C1 segment of cervical spinal cord (tissue), 14 donors: ENCODE measurements around the gene MPP3.

Experiments
- DNase-seq, 14 donors: peaks; one replicate each; lab custom pipeline; 2025; lab: John Stamatoyannopoulos, UW

MPP3 gene

DNA sequence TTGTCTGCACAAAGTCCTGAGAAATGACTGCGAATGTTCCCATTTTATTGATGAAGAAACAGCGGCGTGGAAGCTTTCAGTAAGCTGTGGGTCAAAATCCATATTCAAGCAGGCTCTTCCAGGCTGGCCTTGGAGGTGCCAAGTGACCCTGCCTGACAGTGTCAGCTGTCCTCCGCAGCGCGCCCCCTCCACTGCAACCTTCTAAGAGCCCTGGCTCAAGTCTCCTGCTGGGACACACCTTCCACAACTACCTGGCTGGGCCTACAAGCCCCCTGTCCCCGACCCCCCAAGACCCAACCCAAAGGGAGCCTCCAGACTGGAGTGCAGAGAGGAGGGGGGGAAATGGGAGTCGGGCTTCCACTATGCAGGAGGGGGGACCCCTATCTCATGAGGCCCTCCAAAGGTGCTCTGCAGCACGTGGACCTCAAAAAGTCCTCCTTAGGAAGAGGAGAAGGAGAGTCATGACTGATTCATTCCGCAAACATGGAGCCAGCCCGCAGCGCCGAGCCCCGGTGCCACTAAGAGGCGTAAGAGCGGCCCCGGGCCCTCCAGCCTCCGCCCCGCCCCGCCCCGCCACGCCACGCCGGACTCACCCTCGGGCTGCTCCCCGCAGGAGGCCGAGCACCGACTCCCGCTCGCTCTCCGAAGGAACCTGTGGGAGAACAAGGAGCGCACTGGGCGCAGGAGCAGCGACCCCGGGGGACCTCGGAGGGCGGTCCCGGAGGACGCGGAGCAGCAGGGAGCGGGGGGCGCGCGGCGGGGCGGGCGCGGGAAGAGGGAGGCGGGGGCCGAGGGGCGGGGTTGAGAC, 574 bp downstream of the MPP3 start:
- peak in 3 of 14 donors; percentile 29 to 55 (median 50) for DNase-seq

DNA sequence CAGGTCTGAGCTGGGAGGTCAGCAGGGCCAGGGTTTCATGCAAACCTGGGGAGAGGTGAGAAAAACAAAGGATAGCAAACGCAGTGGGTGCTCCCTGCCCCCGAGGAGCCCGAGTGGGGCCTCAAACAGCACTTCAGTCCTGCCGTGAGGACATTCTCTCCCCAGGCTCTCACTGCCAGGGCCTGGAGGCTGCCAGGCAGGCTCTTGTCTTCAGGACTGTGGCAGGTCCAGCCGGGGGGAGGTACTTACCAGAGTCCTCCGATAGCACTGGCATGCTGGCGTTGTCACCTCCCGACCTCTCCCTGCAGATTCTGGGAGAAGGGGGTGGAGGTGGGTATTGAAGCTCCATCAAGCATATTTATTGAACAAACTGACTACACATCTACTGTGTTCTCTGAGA, 1.3 kb downstream of the MPP3 start:
- DNase-seq = peak in 1 of 14 donors; percentile 45

DNA sequence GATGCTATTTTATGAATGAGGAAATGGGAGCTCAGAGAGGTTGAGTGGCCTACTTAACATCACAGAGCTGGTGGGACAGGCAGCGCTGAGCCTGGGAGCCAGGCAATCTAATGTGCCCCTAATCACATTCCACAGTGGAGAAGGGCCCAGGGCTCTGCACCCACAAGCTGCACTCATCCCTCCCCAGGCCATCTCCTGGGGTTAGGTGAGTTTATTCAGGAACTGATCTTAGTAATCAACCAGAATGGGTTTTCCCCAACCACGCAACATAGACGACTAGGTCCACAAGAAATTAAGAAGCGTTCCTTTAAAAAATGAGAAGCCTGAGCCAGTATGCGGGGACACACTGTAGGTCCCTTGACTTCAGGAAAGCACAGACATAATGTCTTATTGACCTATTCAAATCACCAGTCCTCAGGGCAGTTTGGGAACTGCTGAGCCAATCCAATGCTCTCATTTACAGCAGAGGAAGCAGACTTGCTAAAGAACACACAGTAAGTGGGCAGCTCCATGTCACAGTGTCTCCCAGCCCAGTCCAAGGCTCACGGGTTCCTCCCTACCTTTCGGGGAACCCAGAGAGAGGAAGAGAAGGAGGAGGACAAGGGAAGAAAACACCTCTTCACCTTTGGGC, 2.3 kb downstream of the MPP3 start:
- peak in 1 of 14 donors; percentile 24 for DNase-seq

DNA sequence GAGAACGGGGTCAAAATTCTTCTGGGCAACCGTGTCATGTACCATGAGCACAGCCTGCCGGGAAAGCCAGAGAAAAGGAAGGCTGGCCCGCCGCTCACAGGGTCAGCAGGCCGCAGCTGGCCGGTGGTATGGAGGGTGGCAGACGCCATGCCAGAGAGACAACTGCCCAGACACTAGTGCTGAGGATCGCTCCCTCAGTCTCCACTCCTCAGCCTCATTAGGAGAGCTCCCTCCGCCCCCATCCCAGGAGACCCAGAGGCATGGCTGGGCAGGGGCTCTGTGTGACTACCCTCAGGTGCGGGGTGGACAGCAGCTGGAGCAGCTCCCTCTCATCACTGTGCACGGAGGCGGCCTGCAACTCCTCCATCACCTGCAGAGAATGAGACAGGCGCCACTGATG, 3.2 kb downstream of the MPP3 start:
- no peak for DNase-seq

DNA sequence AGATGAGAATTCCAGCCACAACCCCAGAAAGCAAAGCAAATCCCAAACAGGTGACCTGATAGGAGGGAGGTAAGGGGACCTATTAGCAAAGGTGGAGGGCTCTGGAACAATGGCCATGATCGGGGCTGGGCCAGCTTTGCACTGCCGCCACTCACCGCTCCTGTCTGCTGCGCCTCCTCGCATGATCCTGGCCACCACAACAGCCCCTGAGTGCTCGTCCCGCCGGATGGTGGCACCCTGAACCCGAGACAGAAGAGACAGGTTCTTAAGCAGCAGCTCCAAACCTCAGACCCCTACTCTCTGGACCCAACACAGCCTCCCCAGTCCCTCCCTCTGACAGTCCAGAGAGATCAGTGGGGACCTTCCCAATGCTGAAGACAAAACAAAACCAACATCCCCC, 5.3 kb downstream of the MPP3 start:
- DNase-seq = peak in 1 of 14 donors; percentile 21

DNA sequence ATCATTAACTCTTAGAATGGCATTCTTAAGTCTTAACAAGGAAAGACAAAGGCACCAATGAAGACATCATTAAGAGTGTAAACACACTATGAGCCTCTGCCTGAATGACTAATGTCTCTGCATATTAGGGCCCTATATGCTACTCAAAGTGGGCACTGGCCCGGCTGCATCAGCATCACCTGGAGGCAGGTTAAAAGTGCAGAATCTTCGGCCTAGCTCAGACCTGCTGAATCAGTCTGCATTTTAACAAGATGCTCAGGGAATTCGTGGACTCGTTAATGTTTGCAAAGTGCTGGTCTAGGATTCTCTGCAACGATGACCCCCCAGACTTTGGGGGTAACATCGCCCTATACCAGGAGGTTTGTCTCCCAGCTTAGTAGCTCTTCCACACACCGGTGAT, 6.7 kb downstream of the MPP3 start:
- no peak for DNase-seq

DNA sequence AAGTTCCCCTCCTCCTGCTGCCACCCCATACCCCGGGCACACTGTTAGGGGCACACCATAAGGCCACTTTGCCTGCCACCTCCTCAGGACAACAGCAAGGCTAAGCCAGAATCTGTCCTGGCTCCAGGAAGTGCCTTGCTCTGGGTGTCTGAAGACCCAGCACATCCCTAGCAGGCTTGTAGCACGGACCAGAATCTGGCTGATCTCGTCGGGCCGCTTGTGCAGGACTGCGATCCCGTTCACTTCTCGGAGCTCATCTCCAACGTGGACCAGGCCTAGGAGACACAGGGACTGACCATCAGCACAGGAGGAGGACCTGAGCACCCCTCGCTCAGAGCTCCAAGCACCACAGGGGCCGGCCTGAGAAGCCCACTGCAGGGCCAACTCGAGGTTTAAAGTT, 7.4 kb downstream of the MPP3 start:
- DNase-seq = no peak

DNA sequence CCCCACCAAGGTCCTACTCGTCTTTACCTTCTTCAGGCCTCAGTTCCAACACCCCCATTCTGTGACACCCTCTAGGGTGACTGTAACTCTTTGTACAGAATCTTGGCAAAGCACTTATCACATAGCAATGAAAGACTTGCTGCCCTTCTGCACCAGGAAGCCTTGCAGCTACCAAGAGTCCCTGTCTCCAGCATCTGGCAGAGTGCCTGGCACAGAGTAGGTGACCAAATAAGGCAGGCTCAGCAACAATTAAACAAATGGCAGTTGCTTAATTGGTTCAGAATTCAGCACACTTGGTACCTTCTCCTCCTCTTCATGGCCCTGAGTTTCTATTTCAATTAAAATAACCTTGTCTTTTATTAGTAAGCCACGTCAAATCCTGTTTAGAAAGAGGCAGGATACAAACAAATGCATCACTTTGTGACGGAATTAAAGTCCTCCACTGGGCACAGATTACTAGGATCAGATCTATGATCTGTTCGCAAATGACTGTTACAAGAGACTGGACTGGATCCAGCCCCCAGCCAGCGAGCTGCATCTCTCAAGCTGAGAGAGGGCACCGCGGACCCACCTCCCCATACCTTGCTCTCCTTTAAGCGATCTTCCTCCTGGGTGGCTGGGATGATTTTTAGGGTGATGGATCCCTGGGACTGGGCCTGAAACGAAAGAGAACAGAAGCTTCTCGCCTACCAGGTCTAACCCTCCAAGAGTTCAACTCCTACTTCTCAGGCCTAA, 9.4 kb downstream of the MPP3 start:
- peak in 1 of 14 donors; percentile 31 for DNase-seq

DNA sequence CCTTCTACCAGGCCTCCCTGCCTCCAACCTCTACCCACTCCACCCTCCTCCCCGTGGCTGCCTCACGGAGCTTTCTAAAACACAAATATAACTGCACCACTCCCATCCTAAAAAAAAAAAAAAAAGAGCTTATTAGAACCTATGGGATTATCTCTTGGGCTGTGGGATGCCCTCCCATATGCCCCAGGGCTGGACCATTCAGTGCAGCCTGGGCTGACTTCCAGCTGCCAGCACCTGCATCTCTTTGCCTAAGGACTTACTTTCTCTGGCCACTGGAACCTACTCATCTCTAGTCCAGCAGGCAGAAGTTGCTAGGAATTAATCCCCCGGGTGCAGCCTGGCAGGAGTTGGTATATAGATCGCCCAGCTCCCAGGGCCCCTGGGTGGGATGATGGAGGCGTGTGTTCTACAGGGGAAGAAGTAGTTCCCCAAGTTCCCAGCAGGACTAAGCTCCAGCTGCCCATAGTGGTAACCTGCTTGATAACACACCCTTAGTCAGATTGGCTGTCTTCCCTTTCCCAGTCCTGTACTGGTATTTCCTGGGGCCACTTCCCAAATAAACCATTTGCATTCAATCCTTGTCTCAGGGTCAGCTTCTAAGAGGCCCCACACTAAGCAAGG, 10.3 kb downstream of the MPP3 start:
- DNase-seq = no peak

DNA sequence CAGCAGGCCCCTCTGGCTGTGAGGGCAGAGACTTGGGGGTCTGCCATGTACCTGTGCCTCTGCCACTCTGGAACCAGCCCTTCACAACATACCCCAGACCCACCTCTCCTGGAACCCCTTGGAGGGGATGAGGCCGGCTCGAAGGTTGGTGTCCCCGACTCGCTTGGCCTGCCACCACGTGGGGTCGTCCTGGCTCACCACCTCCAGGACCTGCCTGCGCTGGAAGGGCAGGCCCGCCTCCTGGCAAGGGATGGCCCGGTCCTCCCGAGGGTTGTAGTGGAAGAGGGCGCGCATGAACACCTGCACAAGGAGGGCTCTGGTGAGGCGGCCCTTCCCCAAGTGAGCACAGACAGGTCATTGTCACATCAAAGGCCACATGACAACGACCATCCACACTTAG, 12.2 kb downstream of the MPP3 start:
- DNase-seq = no peak

DNA sequence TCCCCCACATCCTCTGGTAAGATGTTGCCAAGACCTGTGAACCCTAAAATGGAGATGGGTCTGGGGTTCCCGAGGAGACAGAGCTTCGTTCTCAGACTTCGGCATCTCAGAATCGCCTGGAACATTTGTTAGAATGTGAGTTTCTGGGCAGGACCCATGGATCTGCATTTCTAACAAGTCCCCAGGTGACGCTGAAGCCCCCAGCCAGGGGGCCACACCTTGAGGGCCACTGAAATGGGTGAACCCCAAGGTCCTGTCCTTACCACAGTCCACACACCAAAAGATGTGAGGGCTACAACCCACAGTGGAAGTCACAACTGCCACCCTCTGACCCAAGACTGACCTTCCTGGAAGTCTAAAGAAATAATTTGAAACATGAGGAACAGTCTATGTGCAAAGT, 14.0 kb downstream of the MPP3 start:
- DNase-seq = no peak

DNA sequence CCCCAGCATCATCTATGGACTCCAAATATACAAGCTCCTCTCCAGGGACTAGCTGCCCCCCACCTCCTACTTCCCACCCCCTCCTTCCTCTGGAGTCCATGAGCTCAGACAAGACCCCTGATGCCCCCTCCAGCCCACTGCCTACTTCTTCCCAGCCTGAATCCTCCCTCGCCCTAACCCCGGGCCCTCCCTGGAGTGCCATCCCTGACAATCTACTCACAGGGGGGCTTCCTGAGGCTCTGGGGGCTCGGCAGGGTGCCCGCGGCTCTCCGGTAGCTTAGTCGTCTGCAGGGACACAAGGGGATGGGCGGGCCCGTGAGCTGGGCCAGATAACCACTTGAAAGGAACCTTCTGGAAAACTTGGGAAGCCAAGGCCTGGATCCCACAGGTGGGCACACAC, 15.1 kb downstream of the MPP3 start:
- no peak for DNase-seq

DNA sequence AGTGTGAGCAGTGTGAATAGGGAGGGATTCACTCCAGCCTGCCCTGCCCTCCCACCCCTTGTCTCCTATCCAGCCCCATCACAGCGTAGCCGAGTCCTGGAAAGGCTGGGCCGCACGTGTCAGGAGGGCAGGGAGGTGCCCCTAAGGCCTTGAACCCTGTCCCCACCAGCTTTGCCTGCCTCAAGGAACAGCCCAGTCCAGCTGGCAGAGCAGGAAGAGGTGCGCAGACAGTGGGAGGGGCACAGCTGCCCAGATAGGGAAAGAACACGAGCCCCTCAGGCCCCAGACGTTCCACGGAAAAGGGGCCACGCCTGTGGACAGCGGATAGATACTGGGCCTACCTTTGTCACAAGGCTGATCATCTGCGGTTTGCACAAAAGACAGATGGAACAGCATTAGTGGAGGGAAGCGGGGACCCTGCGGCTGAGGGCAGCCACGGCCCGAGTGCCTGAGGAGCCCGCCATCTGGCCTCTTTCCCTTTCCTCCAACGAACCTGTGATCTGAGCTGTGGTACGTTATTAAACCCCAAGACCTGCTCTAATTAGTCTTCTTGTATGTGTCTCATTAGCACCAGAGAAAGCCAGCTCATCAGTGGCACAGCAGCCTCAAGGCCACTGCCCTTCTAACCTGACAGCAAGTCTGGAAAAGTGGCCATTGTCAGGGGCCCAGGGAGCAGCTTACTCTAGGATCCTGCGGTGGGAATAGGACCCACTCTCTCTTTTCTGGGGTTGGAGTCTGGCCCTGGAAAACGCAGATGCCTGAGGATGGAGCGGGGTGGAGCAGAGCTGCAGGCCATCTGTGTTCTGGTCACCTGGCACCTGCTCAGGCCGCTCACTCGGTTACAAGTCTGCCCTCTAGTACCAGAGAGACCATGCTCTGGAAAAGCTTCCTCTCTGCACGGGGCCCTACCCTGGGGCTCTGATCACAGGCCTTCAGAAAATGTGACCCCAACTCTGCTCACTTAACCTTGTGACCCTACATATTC, 16.3 kb downstream of the MPP3 start:
- peak in 2 of 14 donors; percentile 34 to 84 for DNase-seq

DNA sequence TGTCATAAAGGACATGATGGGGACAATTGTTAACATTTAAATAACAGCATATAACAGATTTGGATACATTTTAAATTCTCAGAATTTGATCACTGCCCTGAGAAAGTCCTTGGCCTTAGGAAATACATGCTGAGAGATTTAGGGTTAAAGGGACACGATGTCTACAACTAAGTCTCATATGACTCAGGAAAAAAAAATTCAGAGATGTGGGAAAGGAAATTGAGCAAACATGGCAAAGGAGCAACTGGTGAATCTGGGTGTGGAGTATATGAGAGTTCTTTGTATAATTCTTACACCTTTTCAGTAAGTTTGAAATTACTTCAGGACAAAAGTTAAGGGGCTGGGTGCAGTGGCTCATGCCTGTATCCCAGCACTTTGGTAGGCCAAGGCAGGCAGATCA, 18.2 kb downstream of the MPP3 start:
- no peak for DNase-seq

DNA sequence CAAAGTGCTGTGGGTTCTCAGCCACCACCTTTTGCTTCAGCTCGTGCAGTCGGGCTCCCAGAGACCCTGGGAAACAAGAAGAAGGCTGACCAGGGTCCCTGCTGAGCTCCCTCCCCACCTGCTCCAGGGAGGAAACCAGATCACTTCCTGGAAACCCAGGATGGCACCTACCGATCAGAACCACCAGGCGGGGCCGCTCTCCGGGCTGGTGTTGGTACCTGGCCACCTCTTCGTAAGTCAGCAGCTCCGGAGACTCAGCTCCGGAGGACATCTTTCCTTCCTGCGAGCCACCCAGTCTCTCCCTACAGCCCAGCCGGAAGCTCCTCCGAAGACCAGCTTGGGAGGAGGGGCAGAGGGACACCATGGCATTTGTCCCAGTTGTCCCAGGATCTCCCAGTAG, 18.9 kb downstream of the MPP3 start:
- no peak for DNase-seq

DNA sequence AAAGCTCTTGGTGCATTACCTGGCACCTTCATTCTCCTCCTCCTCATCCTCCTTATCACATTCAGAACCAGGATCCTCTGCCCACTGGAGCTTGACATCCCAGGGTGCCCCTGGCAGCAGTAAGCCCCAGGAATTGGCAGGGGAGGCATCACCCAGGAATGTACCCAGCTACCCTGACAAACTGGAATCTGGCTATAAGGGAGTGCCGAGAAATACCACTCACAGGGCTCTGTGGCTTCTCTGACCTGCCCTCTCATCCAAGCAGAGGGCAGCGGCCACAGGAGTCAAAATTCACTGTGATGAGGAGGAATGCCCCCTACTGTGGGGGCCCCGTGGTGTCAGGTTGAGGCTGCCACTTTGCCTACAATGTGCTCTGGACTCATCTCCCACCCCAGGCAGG, 19.6 kb downstream of the MPP3 start:
- no peak for DNase-seq

DNA sequence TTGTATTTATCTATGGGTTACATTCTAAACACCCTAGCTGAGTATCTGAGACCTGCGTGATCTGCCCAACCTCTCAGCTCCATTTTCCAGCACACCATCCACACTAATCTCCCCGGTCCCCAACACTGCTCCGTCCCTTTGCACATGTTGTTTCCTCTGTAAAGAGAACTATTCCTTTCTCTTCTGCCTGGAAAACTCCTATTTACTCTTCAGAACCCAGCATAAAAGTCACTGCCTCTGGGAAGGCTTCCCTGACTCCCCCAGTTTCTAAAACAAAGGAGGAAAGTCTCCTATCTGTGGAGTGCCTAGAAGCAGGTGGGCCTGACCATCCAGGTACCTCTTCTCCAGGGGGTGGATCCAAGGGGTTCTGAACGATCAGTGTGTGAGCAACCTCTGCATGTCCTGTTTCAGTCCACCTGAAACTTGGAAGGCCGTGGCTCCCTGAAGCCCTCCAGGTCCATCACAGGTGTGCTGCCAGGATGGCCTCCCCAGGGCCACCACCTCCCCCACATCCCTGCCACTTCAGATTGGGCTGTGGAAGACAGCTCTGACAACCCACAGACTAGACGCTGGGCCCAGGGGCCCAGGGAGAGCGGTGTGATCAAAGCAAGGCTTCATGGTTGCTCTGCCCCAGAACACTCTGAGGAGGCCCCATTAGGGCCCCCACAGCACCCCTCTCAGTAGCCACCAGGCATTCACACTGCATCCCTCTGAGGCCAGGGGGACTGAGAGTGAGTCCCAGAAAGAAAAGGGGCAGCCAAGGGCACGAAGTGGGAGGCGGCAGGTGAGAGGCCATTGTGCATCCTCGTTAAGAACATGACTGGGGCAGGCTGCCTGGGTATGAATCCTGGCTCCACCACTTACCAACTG, 20.3 kb downstream of the MPP3 start:
- no peak for DNase-seq

DNA sequence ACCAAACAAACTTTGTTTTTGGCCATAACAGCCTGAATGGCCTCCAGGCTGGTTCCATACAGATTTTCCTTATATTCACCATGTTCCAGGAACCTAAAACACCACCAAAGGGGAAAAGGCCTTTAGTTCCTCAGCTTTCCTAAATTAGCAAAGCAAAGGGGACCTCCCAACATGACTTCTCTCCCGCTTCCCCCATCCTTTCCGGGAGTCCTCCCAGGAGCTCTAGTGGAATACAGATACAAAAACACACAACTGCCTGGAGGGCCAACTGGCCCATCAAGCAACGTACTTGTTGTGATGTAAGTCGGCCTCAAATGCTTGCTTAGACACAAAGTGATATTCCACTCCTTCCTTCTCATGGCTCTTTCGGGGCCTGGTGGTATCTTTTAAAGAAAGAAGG, 22.1 kb downstream of the MPP3 start:
- DNase-seq = no peak

DNA sequence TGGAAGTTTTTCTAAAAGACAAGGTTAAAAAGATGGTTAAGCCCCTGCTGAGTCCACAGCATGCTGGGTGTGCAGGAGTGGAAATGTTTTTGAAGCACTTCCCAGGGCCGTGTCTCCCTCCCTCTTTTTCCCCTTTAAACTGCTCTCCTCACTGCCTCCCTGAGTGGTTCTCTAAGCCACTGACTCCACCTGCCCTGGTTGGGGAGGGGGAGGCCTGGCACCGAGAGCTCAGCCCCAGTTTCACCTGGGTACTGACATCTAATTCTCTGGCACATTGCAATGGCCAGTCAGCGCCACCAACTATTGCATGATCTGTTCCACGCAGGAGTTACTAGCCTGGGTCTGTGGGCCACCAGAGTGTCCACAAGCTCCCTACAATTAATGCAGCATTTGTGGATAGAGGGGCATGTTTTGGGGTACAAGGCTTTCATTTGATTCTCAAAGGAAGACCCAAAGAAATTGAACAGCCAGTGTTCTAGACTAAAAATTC, 22.7 kb downstream of the MPP3 start:
- no peak for DNase-seq

DNA sequence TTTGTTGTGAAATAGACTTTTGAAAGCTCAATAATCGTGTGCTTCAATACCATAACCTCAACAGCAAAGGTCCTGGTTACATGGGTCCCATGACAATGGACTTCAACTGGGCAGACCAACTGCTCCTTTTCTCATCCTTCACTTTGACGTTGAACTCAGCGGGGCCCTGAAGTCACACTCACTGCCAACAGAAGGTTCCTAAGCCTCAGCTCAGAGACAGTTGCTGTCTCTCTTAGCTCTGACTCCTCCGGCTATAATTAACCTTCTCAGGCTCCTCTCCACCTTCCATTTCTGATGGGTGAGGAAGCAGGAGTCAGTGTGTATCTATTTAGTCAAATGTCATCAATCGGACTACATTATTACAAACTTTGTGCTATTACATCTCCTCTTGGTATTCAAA, 23.8 kb downstream of the MPP3 start:
- DNase-seq = no peak
